ENCODE data around the gene TM6SF1. TPM values are rescaled to one million over a fixed set of nuclear protein-coding genes. Genes with fewer than 3 reads are reported as not detected.

The TM6SF1 gene
- total RNA-seq, 2 donors from 2014 or later: 7.3 to 30.2 TPM

GRCh38 chr15:83098079-83098478 is 9.4 kb upstream of the TM6SF1 start:
- no peak for TF ChIP-seq CTCF (IDR thresholded peaks at IDR 0.05)
- H3K27me3 ChIP-seq: no peaks in the 10 kb centered on the region
- DNase-seq (ENCODE audit: low spot score): no peak

GRCh38 chr15:83099290-83099689 is 8.2 kb upstream of the TM6SF1 start:
- TF ChIP-seq CTCF (IDR thresholded peaks at IDR 0.05): no peak
- H3K27ac ChIP-seq: no peak overlapping the region

More at GRCh38 chr15:83098079-83098478, 9.4 kb upstream of the TM6SF1 start:
- Histone ChIP-seq H3K4me3 (no peak overlapping the region), H3K27ac (no peak overlapping the region), H3K4me1 (peaks cover 0 to 19% of the 10 kb centered on the region in 2 donors), H3K9me3 (no peaks in the 10 kb centered on the region), H3K36me3 (no peaks in the 10 kb centered on the region)

GRCh38 chr15:83100097-83100646 is 7.3 kb upstream of the TM6SF1 start:
- no peak overlapping the region for H3K27ac ChIP-seq
- H3K36me3 ChIP-seq: no peaks in the 10 kb centered on the region
- H3K27me3 ChIP-seq: no peaks in the 10 kb centered on the region
- TF ChIP-seq CTCF (IDR thresholded peaks at IDR 0.05): no peak
- H3K4me3 ChIP-seq: no peak overlapping the region
- no peaks in the 10 kb centered on the region for H3K9me3 ChIP-seq
- H3K4me1 ChIP-seq: peaks cover 0 to 19% of the 10 kb centered on the region in 2 donors
- DNase-seq (ENCODE audit: low spot score): peak; percentile 56

More at GRCh38 chr15:83099290-83099689, 8.2 kb upstream of the TM6SF1 start:
- no peak for DNase-seq (ENCODE audit: low spot score)
- Histone ChIP-seq H3K27me3 (no peaks in the 10 kb centered on the region), H3K4me1 (peaks cover 0 to 19% of the 10 kb centered on the region in 2 donors), H3K36me3 (no peaks in the 10 kb centered on the region), H3K9me3 (no peaks in the 10 kb centered on the region), H3K4me3 (no peak overlapping the region)

- Histone ChIP-seq H3K9me3 (no peaks in the 10 kb centered on the region), H3K36me3 (no peaks in the 10 kb centered on the region), H3K4me3 (no peak overlapping the region), H3K27ac (no peak overlapping the region), H3K27me3 (no peaks in the 10 kb centered on the region), H3K4me1 (peaks cover 0 to 19% of the 10 kb centered on the region in 2 donors)
- TF ChIP-seq CTCF (IDR thresholded peaks at IDR 0.05): no peak
- peak; percentile 23 for DNase-seq (ENCODE audit: low spot score)
Observed at GRCh38 chr15:83102346-83102745, 5.1 kb upstream of the TM6SF1 start.

GRCh38 chr15:83104141-83104540 is 3.3 kb upstream of the TM6SF1 start:
- no peak for TF ChIP-seq CTCF (IDR thresholded peaks at IDR 0.05)
- Histone ChIP-seq H3K9me3 (no peaks in the 10 kb centered on the region), H3K4me1 (peaks cover 0 to 33% of the 10 kb centered on the region in 2 donors), H3K4me3 (no peak overlapping the region), H3K27ac (no peak overlapping the region), H3K27me3 (no peaks in the 10 kb centered on the region), H3K36me3 (no peaks in the 10 kb centered on the region)
- peak; percentile 42 for DNase-seq (ENCODE audit: low spot score)

GRCh38 chr15:83105440-83105839 is 2.0 kb upstream of the TM6SF1 start:
- Histone ChIP-seq H3K4me3 (no peak overlapping the region), H3K27me3 (no peaks in the 10 kb centered on the region), H3K36me3 (no peaks in the 10 kb centered on the region), H3K4me1 (peaks cover 0 to 33% of the 10 kb centered on the region in 2 donors), H3K9me3 (no peaks in the 10 kb centered on the region), H3K27ac (no peak overlapping the region)
- DNase-seq (ENCODE audit: low spot score): peak; percentile 51
- TF ChIP-seq CTCF (IDR thresholded peaks at IDR 0.05): no peak
